Astrocyte (in vitro differentiated cells and primary cell): ENCODE measurements around the gene SP6. TPM values are rescaled to one million over a fixed set of nuclear protein-coding genes. Genes with fewer than 3 reads are reported as not detected.

Source experiments
- DNase-seq: peaks from one replicate; pipeline ENCODE4 v3.0.0-alpha.2; 2010; ENCODE audit warnings: low read depth
- FAIRE-seq: peaks from 2 replicates; lab custom pipeline; 2011; peaks lifted over from hg19 to GRCh38; lab: Jason Lieb, UNC
- H2AFZ ChIP-seq: 2 replicates; pipeline ENCODE4 v1.6.0; 2012; ENCODE audit warnings: low read depth, low read length, inconsistent platforms
- H3K27ac ChIP-seq: 2 replicates; pipeline ENCODE4 v1.5.1; 2011; ENCODE audit warnings: low read depth, low read length, inconsistent platforms
- H3K27me3 ChIP-seq: 2 replicates; pipeline ENCODE4 v1.6.0; 2011; ENCODE audit warnings: low read length, inconsistent platforms; ENCODE audit not compliant: insufficient read depth
- H3K36me3 ChIP-seq: 2 replicates; pipeline ENCODE4 v1.5.1; 2011; ENCODE audit warnings: low read length, inconsistent platforms; ENCODE audit not compliant: insufficient read depth
- H3K4me1 ChIP-seq: 2 replicates; pipeline ENCODE4 v1.5.1; 2011; ENCODE audit warnings: low read length, inconsistent platforms; ENCODE audit not compliant: insufficient read depth
- H3K4me2 ChIP-seq: 2 replicates; pipeline ENCODE4 v1.6.0; 2012; ENCODE audit warnings: low read length, inconsistent platforms
- H3K4me3 ChIP-seq: 2 replicates; pipeline ENCODE4 v1.5.1; 2011; ENCODE audit warnings: low read depth, mild to moderate bottlenecking, low read length, inconsistent platforms; ENCODE audit not compliant: insufficient read depth
- H3K79me2 ChIP-seq: 2 replicates; pipeline ENCODE4 v1.6.0; 2012; ENCODE audit warnings: mild to moderate bottlenecking, low read length, inconsistent platforms; ENCODE audit not compliant: insufficient read depth
- H3K9ac ChIP-seq: 2 replicates; pipeline ENCODE4 v1.6.0; 2012; ENCODE audit warnings: mild to moderate bottlenecking, low read length, inconsistent platforms
- H3K9me3 ChIP-seq: 2 replicates; pipeline ENCODE4 v1.5.1; 2012; ENCODE audit warnings: low read depth, mild to moderate bottlenecking, low read length, inconsistent platforms; ENCODE audit not compliant: insufficient read depth
- H4K20me1 ChIP-seq: 2 replicates; pipeline ENCODE4 v1.6.0; 2012; ENCODE audit warnings: low read length, inconsistent platforms; ENCODE audit not compliant: insufficient read depth
- H3K27ac Mint-ChIP-seq: one replicate; pipeline ENCODE4 v1.8.0; 2021; ENCODE audit warnings: mild to moderate bottlenecking, mixed read lengths; ENCODE audit not compliant: unreplicated experiment
- H3K27me3 Mint-ChIP-seq: one replicate; pipeline ENCODE4 v1.8.0; 2021; ENCODE audit warnings: low read depth, mixed read lengths; ENCODE audit not compliant: unreplicated experiment
- H3K36me3 Mint-ChIP-seq: one replicate; pipeline ENCODE4 v1.8.0; 2021; ENCODE audit warnings: low read depth, mixed read lengths; ENCODE audit not compliant: unreplicated experiment
- H3K4me1 Mint-ChIP-seq: one replicate; pipeline ENCODE4 v1.8.0; 2021; ENCODE audit warnings: low read depth, mixed read lengths; ENCODE audit not compliant: unreplicated experiment
- H3K4me3 Mint-ChIP-seq: one replicate; pipeline ENCODE4 v1.8.0; 2021; ENCODE audit warnings: mild to moderate bottlenecking, moderate library complexity, mixed read lengths; ENCODE audit not compliant: unreplicated experiment
- H3K9me3 Mint-ChIP-seq: one replicate; pipeline ENCODE4 v1.8.0; 2021; ENCODE audit warnings: mild to moderate bottlenecking, mixed read lengths; ENCODE audit not compliant: unreplicated experiment
- EZH2 ChIP-seq: IDR thresholded peaks from 2 replicates; pipeline ENCODE4 v1.6.1; 2012; ENCODE audit warnings: mild to moderate bottlenecking, low read length, inconsistent platforms; ENCODE audit not compliant: insufficient read depth
- total RNA-seq: library from RNA; stranded (reverse); gene quantifications from 2 replicates; pipeline ENCODE4 v1.2.1, GENCODE V29; 2021
- TF ChIP-seq, protein P1 (sequence below): IDR thresholded peaks from 2 replicates; pipeline ENCODE4 v1.5.1; 2011; ENCODE audit warnings: low read depth, mild to moderate bottlenecking, inconsistent platforms, low read length, moderate library complexity; ENCODE audit not compliant: insufficient read depth

The SP6 gene
- total RNA-seq, 1 donor from 2014 or later: 1.6 TPM

GRCh38 chr17:47806913-47807255, 44.1 kb downstream of the SP6 start:
- H3K4me1 Mint-ChIP-seq: peaks cover 24% of the 10 kb centered on the region
- Histone ChIP-seq H4K20me1 (peaks cover 49% of the 10 kb centered on the region), H3K27ac (no peak overlapping the region), H3K4me2 (no peak overlapping the region), H3K4me1 (peaks cover 12% of the 10 kb centered on the region), H3K27me3 (peaks cover 20% of the 10 kb centered on the region), H3K36me3 (peaks cover 5% of the 10 kb centered on the region), H2AFZ (no peak overlapping the region), H3K79me2 (no peaks in the 10 kb centered on the region), H3K9me3 (no peaks in the 10 kb centered on the region), H3K9ac (no peak overlapping the region), H3K4me3 (no peak overlapping the region)
- H3K27ac Mint-ChIP-seq: no peak overlapping the region
- H3K9me3 Mint-ChIP-seq: no peaks in the 10 kb centered on the region
- H3K4me3 Mint-ChIP-seq: no peak overlapping the region
- H3K36me3 Mint-ChIP-seq: peaks cover 25% of the 10 kb centered on the region
- peaks cover 25% of the 10 kb centered on the region for H3K27me3 Mint-ChIP-seq
- no peak for FAIRE-seq
- TF ChIP-seq EZH2: no peak
- TF ChIP-seq, protein P1, sequence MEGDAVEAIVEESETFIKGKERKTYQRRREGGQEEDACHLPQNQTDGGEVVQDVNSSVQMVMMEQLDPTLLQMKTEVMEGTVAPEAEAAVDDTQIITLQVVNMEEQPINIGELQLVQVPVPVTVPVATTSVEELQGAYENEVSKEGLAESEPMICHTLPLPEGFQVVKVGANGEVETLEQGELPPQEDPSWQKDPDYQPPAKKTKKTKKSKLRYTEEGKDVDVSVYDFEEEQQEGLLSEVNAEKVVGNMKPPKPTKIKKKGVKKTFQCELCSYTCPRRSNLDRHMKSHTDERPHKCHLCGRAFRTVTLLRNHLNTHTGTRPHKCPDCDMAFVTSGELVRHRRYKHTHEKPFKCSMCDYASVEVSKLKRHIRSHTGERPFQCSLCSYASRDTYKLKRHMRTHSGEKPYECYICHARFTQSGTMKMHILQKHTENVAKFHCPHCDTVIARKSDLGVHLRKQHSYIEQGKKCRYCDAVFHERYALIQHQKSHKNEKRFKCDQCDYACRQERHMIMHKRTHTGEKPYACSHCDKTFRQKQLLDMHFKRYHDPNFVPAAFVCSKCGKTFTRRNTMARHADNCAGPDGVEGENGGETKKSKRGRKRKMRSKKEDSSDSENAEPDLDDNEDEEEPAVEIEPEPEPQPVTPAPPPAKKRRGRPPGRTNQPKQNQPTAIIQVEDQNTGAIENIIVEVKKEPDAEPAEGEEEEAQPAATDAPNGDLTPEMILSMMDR: no peak
- DNase-seq: no peak

DNA sequence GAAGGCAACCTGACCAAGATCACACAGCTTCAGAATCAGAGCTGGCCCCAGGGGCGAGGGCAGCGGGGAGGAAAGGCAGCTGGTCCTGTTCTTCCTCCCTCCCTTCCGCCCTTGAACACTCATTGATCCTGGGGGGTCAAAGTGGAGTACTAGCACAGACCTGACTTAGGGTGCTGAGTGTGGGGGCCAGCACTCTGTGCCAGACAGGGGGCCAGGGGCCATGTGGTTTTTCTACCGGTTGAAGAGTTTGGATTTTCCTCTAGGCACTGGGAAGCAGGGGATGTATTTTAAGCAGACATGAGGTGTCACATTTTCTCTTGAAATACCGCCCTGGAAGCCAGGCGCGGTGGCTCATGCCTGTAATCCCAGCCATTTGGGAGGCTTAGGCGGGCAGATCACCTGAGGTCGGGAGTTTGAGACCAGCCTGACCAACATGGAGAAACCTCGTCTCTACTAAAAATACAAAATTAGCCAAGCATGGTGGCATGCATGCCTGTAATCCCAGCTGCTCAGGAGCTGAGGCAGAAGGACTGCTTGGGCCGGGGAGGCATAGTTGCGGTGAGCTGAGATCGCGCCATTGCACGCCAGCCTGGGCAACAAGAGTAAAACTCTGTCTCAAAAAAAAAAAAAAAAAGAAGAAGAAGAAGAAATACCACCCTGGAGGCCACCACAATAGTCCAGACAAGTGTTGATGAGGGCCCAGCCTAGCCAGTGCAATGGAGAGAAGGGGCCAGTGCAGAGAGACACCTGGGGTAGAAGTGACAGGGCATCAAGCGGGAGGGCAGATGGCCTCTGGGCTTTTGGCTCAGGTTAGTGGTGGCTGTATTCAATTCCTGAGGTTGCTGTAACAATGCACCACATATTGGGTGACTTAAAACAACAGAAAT, 44.7 kb downstream of the SP6 start:
- Mint-ChIP-seq H3K27me3 (peaks cover 31% of the 10 kb centered on the region), H3K4me3 (no peak overlapping the region), H3K4me1 (peaks cover 18% of the 10 kb centered on the region), H3K9me3 (no peaks in the 10 kb centered on the region), H3K27ac (no peak overlapping the region), H3K36me3 (peaks cover 18% of the 10 kb centered on the region)
- Histone ChIP-seq H3K79me2 (no peaks in the 10 kb centered on the region), H2AFZ (no peak overlapping the region), H3K9me3 (no peaks in the 10 kb centered on the region), H3K9ac (no peak overlapping the region), H3K4me2 (no peak overlapping the region), H3K4me1 (peaks cover 12% of the 10 kb centered on the region), H3K27me3 (peaks cover 25% of the 10 kb centered on the region), H3K27ac (no peak overlapping the region), H3K36me3 (peaks cover 5% of the 10 kb centered on the region), H3K4me3 (no peak overlapping the region), H4K20me1 (peaks cover 43% of the 10 kb centered on the region)
- TF ChIP-seq, protein P1: no peak
- no peak for TF ChIP-seq EZH2
- DNase-seq (no peak), FAIRE-seq (no peak)

DNA sequence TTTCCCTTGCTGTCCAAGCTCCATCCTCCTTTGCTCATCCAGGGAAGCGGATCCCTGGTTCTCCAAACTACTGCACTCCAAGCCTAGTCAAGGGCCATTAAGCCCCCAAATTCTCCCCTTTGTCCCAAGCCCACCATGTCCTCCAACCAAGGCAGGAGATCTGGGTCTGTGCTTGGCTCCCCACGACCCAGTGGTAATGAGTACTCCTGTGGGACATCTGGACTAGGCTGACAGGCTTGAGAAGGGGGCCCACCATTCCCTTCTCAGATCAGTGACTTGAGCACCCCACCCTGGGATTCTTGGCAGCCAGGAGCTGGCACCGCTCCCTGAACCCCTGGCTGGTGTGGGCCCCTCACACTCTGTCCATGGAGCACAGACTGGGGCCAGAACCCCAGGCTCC, 46.5 kb downstream of the SP6 start:
- H3K27me3 Mint-ChIP-seq: peaks cover 40% of the 10 kb centered on the region
- H3K4me1 Mint-ChIP-seq: no peaks in the 10 kb centered on the region
- no peak overlapping the region for H3K27ac ChIP-seq
- TF ChIP-seq, protein P1: no peak
- no peak for TF ChIP-seq EZH2
- no peaks in the 10 kb centered on the region for H3K4me1 ChIP-seq
- H3K9ac ChIP-seq: no peak overlapping the region
- no peaks in the 10 kb centered on the region for H3K9me3 Mint-ChIP-seq
- no peaks in the 10 kb centered on the region for H3K9me3 ChIP-seq
- peaks cover 17% of the 10 kb centered on the region for H3K36me3 Mint-ChIP-seq
- DNase-seq: no peak
- no peak overlapping the region for H3K4me3 Mint-ChIP-seq
- no peak overlapping the region for H3K4me3 ChIP-seq
- no peak overlapping the region for H3K27ac Mint-ChIP-seq
- H3K4me2 ChIP-seq: no peak overlapping the region
- H3K79me2 ChIP-seq: no peaks in the 10 kb centered on the region
- no peak overlapping the region for H2AFZ ChIP-seq
- peaks cover 5% of the 10 kb centered on the region for H3K36me3 ChIP-seq
- H4K20me1 ChIP-seq: peaks cover 28% of the 10 kb centered on the region
- H3K27me3 ChIP-seq: peaks cover 27% of the 10 kb centered on the region
- no peak for FAIRE-seq
